EH (cell line): Measurements from ENCODE around the gene CEP68.
"Not testable (repeated sequence)": the region's sequence is repeated elsewhere in the genome, so short reads cannot be mapped to it uniquely, and the experiment has no call there.

Source experiments
- DNase-seq: peaks from one replicate; pipeline ENCODE4 v3.0.0-alpha.2; 2015; ENCODE audit warnings: low read depth

The CEP68 gene

DNA sequence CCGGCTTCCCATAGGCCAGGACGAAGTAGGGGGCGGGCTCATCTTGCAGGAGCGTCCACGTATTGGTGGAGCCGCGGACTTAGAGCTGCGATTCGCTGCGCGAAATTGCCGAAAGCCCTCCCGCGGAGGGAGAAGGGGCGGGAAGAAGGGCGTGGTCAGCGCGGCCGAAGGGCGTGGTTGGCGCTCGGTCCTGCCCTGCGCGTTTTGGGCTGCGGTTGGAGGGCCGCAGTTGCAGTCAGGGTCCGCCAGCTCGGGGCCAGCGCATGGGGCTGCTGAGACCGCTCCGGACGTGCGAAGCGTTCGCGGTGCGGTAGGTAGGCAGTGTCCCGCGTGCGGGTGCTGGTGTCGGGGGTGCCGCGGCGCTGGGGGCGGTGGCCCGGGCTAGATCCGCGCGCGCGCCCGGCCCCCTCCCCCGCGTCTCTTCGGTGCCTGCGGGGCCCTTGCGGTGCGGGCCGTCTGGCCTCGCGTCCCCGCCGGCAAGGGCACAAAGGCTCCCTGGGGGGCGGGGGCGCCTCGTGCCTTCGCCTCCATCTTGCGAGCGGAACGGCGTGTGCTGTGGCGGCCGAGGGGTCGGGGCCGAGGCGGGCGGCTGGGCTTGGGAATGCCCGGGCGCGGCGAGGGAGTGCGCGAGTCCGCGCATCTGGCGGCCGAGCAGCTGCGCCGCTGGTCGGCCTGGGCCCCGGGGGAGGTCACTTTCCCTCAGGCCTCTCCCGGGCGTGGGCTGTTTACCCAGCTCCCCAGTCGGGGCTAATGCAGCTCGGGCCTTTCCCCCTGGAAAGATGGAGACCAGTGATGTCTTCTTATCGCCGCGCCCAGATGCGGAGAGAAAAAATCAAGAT lies at the start of gene CEP68:
Gene CEP68, plus strand, starts transcription at position 202 of the 839 bp plus-strand sequence. CDS start 13,029 bp downstream, outside the sequence.
- DNase-seq: peak; percentile 97

DNA sequence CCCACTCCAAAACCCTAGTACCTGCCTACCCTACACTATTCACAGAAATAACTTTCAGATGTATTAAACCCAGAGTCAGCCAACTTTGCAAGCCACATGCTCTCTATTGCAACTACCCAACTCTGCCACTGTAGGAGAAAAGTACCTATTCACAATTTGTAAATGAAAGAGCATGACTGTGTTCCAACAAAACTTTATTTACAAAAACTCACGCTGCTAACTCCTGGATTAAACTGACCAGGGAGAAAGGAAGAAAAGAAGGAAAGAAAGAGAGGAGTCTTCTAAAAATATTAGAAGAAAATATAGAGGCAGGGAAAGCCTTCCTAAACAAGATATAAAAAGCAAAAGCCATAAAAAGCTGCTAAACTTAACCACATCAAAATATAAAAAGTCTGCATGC lies 42.4 kb upstream of the CEP68 start:
- DNase-seq: no peak

DNA sequence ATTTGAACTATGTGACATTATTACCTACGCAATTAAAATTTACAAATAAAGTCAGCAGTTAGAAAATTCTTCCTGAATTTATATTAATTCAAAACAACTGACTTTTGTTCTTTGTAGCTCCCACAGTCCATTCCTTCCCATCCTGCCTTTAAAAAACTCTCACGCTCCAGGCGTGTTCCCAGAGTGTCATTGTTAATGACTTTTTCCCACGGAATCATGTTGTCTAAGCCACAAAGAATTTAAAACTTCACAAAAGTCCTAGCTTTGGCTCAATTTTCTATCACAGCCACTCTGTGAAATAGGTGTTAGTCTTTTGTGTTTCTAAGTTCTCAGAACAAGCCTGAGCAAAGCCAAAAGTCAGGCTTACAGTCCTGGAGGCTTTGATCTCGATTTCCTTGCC lies 40.5 kb upstream of the CEP68 start:
- peak; percentile 36 for DNase-seq

DNA sequence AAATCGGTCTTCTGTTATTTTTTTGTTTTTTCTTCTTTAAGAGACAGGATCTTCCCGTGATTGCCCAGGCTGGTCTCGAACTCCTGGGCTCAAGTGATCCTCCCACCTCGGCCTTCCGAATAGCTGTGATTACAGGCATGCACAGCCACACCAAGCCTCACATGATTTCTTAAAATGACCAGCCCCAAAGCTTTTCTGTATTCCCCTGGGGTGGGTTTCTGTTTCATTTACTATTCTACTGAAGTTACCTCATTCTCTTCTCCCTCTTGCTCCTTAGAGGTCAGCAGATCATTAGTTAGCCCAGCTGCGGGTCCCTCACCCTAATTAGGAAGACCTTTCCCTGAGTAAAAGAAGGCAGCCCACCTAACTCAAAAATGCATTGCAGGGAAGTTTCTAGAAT lies 39.4 kb upstream of the CEP68 start:
- no peak for DNase-seq

- DNase-seq: no peak
Observed at GRCh38 chr2:65017335-65017734, 38.9 kb upstream of the CEP68 start.

GRCh38 chr2:65018141-65018582 lies 38.1 kb upstream of the CEP68 start:
- no peak for DNase-seq

DNA sequence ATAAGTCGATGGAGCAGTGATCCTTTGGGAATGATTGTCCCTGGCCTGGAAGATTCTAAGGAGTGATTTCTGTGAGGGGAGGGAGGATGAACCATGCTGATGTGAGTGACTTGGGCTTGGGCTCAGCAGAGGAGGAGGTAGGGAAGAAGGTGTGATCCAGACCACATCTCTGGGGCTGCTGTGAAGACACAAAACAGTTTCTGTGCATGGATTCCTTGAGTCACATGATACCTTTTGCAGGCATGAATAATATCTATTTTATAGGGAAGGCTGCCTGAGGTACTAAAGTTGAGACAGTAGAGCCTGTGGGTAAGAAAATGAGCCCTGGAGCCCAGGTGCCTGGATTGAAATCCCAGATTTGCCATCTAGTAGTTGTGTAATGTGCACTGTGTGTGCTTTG lies 37.2 kb upstream of the CEP68 start:
- DNase-seq: no peak

DNA sequence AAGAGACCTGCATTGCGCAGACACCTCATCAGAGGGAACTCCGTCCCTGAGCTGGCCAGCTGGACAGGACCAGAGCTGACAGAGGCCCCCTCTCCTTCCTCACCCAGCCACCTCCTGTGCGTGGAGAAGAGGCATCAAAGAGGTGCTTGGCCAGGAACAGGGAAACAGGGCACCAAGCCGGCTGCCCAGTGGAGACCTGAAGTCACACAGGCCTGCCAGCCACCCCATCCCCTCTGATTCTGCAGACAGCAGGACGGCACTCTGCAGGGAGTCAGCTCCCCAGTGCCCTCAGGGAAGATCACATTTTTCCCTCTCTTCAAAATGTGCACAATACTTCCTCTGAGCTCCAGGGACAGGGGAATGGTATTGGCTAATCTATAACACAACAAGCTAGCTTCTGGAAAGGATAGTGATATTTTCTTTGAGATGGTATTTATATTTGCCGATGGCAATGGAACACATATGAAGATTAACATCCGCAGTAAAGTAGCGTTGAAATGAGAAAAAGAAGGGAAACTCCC lies 36.5 kb upstream of the CEP68 start:
- DNase-seq: no peak

DNA sequence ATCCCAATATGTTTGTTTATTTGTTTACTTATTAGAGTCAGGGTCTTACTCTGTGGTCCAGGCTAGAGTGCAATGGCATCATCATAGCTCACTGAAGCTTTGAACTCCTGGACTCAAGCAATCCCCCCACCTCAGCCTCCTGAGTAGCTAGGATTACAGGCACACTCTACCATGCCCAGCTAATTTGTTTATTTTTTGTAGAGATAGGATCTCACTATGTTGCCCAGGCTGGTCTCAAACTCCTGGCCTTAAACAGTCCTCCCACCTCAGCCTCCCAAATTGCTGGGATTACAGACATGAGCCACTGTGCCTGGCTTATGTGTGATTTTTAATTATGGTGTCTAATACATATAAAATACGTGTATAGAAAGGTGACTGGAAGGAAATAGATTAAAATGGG lies 36.0 kb upstream of the CEP68 start:
- DNase-seq: not testable (repeated sequence)

DNA sequence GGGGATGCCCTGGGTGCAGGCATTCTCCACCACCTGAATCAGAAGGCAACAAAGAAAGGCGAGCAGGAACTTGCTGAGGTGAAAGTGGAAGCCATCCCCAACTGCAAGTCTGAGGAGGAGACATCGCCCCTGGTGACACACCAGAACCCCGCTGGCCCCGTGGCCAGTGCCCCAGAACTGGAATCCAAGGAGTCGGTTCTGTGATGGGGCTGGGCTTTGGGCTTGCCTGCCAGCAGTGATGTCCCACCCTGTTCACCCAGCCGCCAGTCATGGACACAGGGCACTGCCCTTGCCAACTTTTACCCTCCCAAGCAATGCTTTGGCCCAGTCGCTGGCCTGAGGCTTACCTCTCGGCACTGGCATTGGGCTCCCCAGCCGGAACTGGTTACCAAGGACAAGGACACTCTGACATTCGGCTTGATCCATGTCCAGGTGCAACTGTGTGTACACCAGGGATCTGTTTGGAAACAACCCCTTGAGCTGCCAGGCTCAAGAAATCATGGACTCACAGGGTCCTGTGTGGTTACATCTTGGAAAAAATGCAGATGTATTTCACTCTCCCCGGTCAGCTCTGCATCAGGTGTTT lies 35.2 kb upstream of the CEP68 start:
- DNase-seq: no peak

DNA sequence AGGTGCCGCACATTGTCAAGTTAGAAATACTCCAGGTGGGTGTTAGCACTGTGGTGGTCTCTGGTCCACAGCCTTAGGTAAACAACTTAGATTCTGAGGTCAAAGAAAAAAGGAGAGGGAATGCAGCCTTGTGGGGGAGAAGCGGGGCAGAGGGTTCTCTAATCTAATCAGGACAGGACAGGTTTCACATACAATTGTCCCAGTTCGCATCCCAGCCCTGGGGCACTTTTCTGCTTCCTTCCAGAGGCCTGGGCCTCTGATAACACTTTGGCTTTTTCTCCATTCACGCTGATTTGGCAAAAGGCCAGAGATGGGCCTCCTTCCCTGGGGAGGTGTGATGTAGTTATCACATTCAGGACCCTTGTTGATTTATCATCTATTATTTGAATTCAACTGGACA lies 34.5 kb upstream of the CEP68 start:
- no peak for DNase-seq

GRCh38 chr2:65022189-65022588 lies 34.0 kb upstream of the CEP68 start:
- DNase-seq: no peak

GRCh38 chr2:65023742-65024141 lies 32.5 kb upstream of the CEP68 start:
- no peak for DNase-seq

DNA sequence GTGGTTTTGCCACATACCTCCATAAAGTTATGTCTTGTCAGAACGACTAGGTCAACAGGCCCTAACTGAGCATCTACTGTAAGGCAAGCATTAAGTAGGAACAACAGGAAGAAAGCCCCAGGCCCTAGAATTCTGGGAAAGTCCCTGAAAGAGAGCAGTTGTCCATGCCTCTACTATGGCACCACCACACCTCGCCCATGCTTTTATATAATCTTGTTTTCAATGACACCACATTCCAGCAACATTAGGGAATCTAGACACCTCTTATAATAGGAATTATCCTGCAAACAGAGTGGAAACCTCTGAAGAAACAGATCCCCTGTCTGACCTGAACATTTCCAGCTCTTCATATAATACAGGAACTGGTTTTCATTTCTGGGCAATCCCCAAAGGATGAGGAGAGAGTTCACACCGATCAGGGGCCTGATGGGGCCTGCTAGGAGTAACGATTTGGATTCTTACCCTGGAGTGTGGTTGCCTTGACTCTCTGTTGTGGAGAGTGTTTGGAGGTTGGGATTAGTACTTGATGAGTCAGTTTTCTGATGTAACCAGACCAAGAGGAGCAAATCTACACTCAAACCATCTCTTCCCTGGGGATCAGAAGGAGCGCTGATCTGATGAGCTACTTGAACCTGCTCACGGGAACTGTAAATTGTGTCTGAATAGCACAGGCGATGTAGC lies 31.9 kb upstream of the CEP68 start:
- DNase-seq: peak; percentile 81

DNA sequence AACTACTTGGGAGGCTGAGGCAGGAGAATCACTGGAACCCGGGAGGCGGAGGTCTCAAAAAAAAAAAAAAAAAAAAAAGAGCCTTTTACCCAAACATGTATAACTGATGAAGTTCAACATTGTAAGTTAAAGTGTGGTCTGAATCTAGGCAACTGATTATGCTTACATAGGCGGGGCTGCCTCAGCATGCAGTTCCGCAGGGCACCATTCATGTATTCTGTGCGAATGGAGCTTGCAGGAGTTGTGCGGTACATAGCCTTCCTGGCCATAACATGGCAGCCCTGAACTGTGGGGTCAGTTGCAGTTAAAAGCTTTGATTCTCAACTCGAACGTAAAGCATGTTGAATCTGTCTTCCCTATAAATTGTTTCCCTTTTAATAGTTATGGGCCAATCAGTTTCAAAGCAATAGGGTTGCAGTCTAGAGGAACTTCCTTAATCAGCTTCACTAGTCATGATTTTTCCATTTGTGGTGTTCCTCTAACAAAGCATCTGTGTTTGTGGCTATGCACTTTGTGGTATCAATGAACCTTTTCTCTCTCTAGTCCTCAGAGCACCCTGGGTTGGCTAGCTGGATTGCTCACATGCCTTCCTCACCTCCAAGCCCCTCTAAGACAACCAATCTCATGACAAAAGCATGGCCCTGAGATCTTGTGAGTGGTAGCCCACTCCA lies 30.6 kb upstream of the CEP68 start:
- no peak for DNase-seq

DNA sequence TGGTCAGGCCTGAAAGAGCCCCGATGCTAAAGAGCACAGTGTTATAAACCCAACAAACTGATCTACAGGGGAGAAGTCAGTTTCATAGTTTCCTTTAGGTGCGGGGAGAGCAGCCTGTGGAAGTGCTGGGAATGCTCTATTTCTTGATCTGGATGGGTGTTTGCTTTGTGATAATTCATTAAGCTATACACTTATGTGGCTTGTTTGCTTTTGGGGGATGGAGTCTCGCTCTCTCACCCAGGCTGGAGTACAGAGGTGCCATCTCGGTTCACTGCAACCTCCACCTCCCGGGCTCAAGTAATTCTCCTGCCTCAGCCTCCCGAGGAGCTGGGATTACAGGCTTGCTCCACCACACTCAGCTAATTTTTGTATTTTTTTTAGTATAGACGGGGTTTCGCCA lies 30.1 kb upstream of the CEP68 start:
- no peak for DNase-seq

- DNase-seq: no peak
Observed at GRCh38 chr2:65026704-65027464, 29.3 kb upstream of the CEP68 start.

DNA sequence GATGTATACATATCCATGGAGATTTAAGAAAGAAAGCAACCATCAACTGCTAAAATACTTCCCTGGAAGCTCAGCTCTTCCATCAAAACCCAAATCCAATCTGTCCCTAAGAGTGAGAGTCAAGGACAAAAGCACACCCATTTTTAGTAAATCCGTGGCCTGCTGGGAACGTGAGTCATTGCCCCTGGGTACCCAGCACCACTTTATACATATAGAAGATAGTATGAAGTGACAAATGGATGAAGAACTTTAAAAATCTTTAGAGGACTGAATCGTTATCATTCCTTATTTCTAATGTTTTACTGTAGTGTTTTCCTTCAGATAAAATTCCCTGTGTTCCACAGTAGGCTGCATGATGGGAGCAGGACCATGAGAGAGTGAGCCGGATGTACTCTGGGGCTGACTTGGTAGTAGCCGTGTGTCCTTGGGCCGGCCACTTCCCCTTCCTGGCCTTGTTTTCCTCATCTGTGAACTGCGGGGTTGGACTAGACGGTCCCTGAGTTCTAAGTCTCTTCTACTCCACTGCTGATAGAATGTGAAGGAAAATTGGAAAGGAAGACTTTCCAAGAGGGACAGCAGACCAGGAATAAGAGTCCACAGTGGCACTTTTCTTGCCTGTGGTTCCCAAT lies 28.5 kb upstream of the CEP68 start:
- peak; percentile 63 for DNase-seq

GRCh38 chr2:65030476-65031332 lies 25.5 kb upstream of the CEP68 start:
- no peak for DNase-seq
